ENCODE data around the gene GPR31. TPM values are rescaled to one million over a fixed set of nuclear protein-coding genes. Genes with fewer than 3 reads are reported as not detected.

GPR31 gene
- total and polyA plus RNA-seq, 9 of the 15 experiments (the other 6 are each of a cell fraction or from before 2014, with no cell fraction given): not detected

DNA sequence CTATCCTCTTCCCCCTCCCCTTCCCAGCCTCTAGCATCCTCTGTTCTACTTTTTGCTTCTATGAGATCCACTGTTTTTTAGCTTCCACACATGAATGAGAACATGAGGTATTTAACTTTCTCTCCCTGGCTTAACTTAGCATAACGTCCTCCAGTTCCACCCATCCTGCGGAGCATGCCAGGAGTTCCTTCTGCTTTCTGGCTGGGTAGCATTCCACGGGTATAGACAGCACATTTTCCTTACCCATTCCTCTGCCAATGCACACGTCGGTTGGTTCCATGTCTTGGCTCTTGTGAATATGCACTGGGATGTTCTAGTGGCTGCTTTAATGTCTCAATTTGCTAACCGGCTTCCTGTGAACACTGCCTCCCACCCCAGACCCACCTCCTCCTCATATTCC lies 48.1 kb downstream of the GPR31 start (continued):
- TF ChIP-seq GABPB2 (CRISPR knock-in tag; conservative IDR thresholded peaks at IDR 0.05): no peak
- no peak for TF ChIP-seq ZC3H11A (IDR thresholded peaks at IDR 0.05; ENCODE audit: low read depth, low read length)
- TF ChIP-seq SMAD4 (CRISPR knock-in tag; conservative IDR thresholded peaks at IDR 0.05): no peak
- no peak for TF ChIP-seq BCL6 (CRISPR knock-in tag; IDR thresholded peaks at IDR 0.05)
- TF ChIP-seq TCF7 (IDR thresholded peaks at IDR 0.05; ENCODE audit: borderline replicate concordance): no peak
- no peak for TF ChIP-seq HDAC1 (IDR thresholded peaks at IDR 0.05)
- no peak for TF ChIP-seq NCOA1 (IDR thresholded peaks at IDR 0.05; ENCODE audit: low read depth)
- no peak for TF ChIP-seq NELFE (IDR thresholded peaks at IDR 0.05; ENCODE audit: insufficient read depth, insufficient read length)
- no peak for TF ChIP-seq SRSF1 (IDR thresholded peaks at IDR 0.05; ENCODE audit: low read depth, low read length)

DNA sequence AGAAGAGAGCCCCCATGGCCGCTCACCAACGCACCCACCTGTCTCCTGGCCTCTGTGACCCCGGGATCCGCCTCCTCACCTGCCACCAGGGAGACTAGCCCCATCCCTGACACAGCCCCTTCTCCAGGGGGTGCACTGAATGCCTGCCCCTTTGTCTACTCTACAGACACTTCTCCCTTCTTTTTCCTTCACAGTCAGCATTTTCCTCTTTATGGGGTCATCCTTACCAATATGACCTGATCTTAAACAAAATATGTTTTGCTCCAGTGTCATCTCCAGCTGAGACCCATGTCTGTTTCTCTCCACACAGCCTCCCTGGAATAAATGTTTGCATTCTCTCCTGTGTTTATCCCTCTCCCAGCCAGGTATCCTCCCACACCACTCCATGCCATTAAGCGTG lies 49.5 kb downstream of the GPR31 start:
- intact Hi-C loops (cut with micrococcal nuclease) (no loop called here), in situ Hi-C loops (cut with MboI) (no loop called here)
- FAIRE-seq (no peak), DNase-seq (ENCODE audit: extremely low read depth in 1 of 4, low spot score in 3 of 4) (no peak), ATAC-seq (no peak)
- Histone ChIP-seq H3K27ac (ENCODE audit: extremely low read depth, low read depth, low read length) (no peak overlapping the region), H3K79me2 (ENCODE audit: control insufficient read depth, insufficient read depth, low read length) (no peaks in the 10 kb centered on the region), H3K27me3 (ENCODE audit: control insufficient read depth in 2 of 2, insufficient read depth in 2 of 2, low read length in 2 of 2) (peaks cover 26 to 57% of the 10 kb centered on the region in 2 experiments), H3K36me3 (ENCODE audit: control insufficient read depth, insufficient read depth, low read length) (no peaks in the 10 kb centered on the region), H3K9ac (ENCODE audit: insufficient read depth in 1 of 2, low read depth in 2 of 2, low read length in 2 of 2) (no peak overlapping the region), H3K4me1 (replicated peaks in 1 of 2; ENCODE audit: control insufficient read depth in 2 of 2, insufficient read depth in 2 of 2, low read length in 2 of 2) (no peaks in the 10 kb centered on the region), H2AFZ (ENCODE audit: low read depth, low read length) (no peak overlapping the region), H3K9me1 (ENCODE audit: control insufficient read depth, insufficient read depth, low read length) (no peaks in the 10 kb centered on the region), H3K4me3 (no peak overlapping the region), H4K20me1 (replicated peaks; ENCODE audit: control insufficient read depth, insufficient read depth, low read length) (no peaks in the 10 kb centered on the region; the same call in 1 of the 2 replicates), H3K9me3 (replicated peaks; ENCODE audit: control insufficient read depth, insufficient read depth, low read depth, low read length) (no peaks in the 10 kb centered on the region), H3K4me2 (ENCODE audit: insufficient read depth, low read length) (no peak overlapping the region)
- ChIA-PET CTCF (ENCODE audit: low intra/inter-chr PET ratio) (no interaction called here), POLR2A (no interaction called here)
- BruUV-seq (replicated peaks): no TSS peak
- 1% methylated on average over 5 of the region's 5 CpGs for WGBS (ENCODE audit: insufficient coverage, low coverage, missing lambda C conversion rate)
- TF ChIP-seq KLF10 (CRISPR knock-in tag; IDR thresholded peaks at IDR 0.05) (no peak), TEAD1 (CRISPR knock-in tag; IDR thresholded peaks at IDR 0.05) (no peak), C11orf30 (IDR thresholded peaks at IDR 0.05; ENCODE audit: low read depth) (peak; percentile 12; the same call in 1 of the 2 replicates), TRIM24 (IDR thresholded peaks at IDR 0.05) (no peak), ZNF444 (CRISPR knock-in tag; IDR thresholded peaks at IDR 0.05) (no peak), ZNF316 (IDR thresholded peaks at IDR 0.05) (peak; percentile 72), MAFF (IDR thresholded peaks at IDR 0.05; ENCODE audit: low read length) (peak; percentile 17; the same call in 1 of the 2 replicates), MIER1 (IDR thresholded peaks at IDR 0.05; ENCODE audit: low read depth) (no peak)
- TF ChIP-seq, protein P1, sequence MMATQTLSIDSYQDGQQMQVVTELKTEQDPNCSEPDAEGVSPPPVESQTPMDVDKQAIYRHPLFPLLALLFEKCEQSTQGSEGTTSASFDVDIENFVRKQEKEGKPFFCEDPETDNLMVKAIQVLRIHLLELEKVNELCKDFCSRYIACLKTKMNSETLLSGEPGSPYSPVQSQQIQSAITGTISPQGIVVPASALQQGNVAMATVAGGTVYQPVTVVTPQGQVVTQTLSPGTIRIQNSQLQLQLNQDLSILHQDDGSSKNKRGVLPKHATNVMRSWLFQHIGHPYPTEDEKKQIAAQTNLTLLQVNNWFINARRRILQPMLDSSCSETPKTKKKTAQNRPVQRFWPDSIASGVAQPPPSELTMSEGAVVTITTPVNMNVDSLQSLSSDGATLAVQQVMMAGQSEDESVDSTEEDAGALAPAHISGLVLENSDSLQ (IDR thresholded peaks at IDR 0.05): no peak
- TF ChIP-seq, protein P2, sequence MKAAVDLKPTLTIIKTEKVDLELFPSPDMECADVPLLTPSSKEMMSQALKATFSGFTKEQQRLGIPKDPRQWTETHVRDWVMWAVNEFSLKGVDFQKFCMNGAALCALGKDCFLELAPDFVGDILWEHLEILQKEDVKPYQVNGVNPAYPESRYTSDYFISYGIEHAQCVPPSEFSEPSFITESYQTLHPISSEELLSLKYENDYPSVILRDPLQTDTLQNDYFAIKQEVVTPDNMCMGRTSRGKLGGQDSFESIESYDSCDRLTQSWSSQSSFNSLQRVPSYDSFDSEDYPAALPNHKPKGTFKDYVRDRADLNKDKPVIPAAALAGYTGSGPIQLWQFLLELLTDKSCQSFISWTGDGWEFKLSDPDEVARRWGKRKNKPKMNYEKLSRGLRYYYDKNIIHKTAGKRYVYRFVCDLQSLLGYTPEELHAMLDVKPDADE (conservative IDR thresholded peaks at IDR 0.05; ENCODE audit: control insufficient read depth, low read depth, low read length): no peak
- TF ChIP-seq, protein P3, sequence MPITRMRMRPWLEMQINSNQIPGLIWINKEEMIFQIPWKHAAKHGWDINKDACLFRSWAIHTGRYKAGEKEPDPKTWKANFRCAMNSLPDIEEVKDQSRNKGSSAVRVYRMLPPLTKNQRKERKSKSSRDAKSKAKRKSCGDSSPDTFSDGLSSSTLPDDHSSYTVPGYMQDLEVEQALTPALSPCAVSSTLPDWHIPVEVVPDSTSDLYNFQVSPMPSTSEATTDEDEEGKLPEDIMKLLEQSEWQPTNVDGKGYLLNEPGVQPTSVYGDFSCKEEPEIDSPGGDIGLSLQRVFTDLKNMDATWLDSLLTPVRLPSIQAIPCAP (CRISPR knock-in tag; IDR thresholded peaks at IDR 0.05; ENCODE audit: borderline replicate concordance): no peak

Measured in K562 (cell line).